Activated T-cell treated with anti-CD3 and anti-CD28 coated beads for 4 hours (primary cell): ENCODE results near the gene PRPSAP1.
"Not testable (repeated sequence)": the region's sequence is repeated elsewhere in the genome, so short reads cannot be mapped to it uniquely, and the experiment has no call there.

Source experiments
- DNase-seq: peaks from one replicate; pipeline ENCODE4 v3.0.0-alpha.2; 2020

Gene PRPSAP1

GRCh38 chr17:76357597-76358158 is 4.0 kb upstream of the PRPSAP1 start:
- DNase-seq, result no peak

GRCh38 chr17:76356803-76357456 is 3.2 kb upstream of the PRPSAP1 start:
- no peak for DNase-seq

GRCh38 chr17:76354747-76355310 is 1.1 kb upstream of the PRPSAP1 start:
- no peak for DNase-seq

- DNase-seq, result no peak
Observed at GRCh38 chr17:76354317-76354729, 607 bp upstream of the PRPSAP1 start.

GRCh38 chr17:76353004-76353598 is 615 bp downstream of the PRPSAP1 start:
- no peak for DNase-seq

- DNase-seq, result no peak
Observed at GRCh38 chr17:76351526-76352071, 2.1 kb downstream of the PRPSAP1 start.

GRCh38 chr17:76350463-76350862 is 3.3 kb downstream of the PRPSAP1 start:
- no peak for DNase-seq

- not testable (repeated sequence) for DNase-seq
Observed at GRCh38 chr17:76346936-76347335, 6.8 kb downstream of the PRPSAP1 start.

- no peak for DNase-seq
Observed at GRCh38 chr17:76345377-76345974, 8.2 kb downstream of the PRPSAP1 start.

GRCh38 chr17:76343106-76343505 is 10.6 kb downstream of the PRPSAP1 start:
- no peak for DNase-seq

GRCh38 chr17:76341301-76341700 is 12.4 kb downstream of the PRPSAP1 start:
- no peak for DNase-seq

- DNase-seq, result no peak
Observed at GRCh38 chr17:76337413-76337777, 16.3 kb downstream of the PRPSAP1 start.

GRCh38 chr17:76336756-76337412 is 16.8 kb downstream of the PRPSAP1 start:
- DNase-seq, result no peak

- DNase-seq, result no peak
Observed at GRCh38 chr17:76335716-76336381, 17.9 kb downstream of the PRPSAP1 start.

- DNase-seq, result no peak
Observed at GRCh38 chr17:76333673-76334505, 19.8 kb downstream of the PRPSAP1 start.

GRCh38 chr17:76331083-76331482 is 22.6 kb downstream of the PRPSAP1 start:
- no peak for DNase-seq

- no peak for DNase-seq
Observed at GRCh38 chr17:76329664-76330063, 24.1 kb downstream of the PRPSAP1 start.

- DNase-seq, result no peak
Observed at GRCh38 chr17:76327696-76328095, 26.0 kb downstream of the PRPSAP1 start.

- DNase-seq, result no peak
Observed at GRCh38 chr17:76326306-76326705, 27.4 kb downstream of the PRPSAP1 start.

GRCh38 chr17:76318586-76318985 is 35.1 kb downstream of the PRPSAP1 start:
- DNase-seq, result no peak

GRCh38 chr17:76317535-76317934 is 36.2 kb downstream of the PRPSAP1 start:
- DNase-seq, result no peak
